IPS-NIHi11 (cell line): ENCODE measurements around the gene CNTN3.

Experiments used
- DNase-seq: peaks from one replicate; pipeline ENCODE4 v3.0.0; 2012; ENCODE audit warnings: mixed read lengths, low spot score

CNTN3 gene

DNA sequence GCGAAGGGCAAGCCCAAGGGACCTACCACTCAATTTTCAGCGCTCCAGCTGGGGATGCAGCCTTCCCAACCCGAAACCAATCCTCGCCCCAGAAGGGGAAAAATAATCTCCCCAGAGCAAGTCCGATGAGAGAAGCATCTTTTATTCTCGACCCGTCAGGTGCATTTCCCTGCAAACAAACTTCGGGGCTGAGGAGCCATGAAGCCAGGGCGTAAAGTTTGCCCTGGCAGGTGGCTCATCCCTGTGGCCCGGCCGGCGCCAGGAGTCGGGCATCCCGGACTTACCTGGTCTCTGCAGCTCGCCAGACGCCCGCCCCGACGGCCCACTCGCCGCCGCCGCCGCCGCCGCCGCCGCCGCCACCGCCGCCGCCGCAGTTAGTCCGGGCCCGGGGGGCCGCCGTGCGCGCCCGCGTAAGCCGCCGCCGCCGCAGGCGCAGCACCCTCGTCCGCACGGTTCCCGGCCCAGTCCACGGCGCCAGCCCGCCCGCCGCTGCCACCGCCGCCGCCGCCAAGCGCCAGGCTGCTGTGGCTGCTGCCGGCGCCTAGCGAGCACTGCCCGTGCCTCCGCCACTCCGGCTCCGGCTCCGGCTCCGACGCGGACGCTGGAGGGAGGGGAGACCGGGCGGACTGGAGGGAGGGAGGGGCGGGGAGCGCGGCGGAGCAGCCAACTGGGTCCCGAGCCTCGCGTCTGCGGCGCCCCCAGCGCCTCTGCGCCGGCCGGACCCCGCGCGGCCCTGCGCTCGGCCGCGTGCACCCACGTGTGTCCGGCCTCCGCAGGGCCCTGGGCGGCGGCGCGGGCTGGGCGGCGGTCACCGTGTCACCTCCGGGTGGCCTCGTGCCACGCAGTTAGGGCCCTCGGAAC, at the start of gene CNTN3:
Gene CNTN3 (minus strand): TSS at position 553 of the 861 bp plus-strand sequence. CDS start 93,547 bp downstream, outside the sequence.
- peak; percentile 78 for DNase-seq

DNA sequence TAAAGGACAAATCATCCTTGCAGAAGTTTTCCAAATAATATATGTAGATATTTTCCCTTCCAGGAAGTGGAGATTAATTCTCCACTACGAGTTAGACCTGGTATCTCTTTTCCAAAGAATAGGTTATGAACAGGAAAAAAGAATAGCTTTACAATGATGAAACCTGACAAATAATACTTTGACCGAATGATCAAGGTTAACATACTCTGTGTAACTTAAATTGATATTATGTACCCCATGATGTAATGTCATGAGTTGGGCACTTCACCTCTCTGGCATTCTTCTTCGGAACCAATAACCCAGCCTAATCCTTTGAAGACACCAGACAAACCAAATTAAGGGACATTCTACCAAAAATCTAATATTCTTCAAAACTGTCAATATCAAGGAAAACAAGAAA, 48.7 kb upstream of the CNTN3 start:
- no peak for DNase-seq

DNA sequence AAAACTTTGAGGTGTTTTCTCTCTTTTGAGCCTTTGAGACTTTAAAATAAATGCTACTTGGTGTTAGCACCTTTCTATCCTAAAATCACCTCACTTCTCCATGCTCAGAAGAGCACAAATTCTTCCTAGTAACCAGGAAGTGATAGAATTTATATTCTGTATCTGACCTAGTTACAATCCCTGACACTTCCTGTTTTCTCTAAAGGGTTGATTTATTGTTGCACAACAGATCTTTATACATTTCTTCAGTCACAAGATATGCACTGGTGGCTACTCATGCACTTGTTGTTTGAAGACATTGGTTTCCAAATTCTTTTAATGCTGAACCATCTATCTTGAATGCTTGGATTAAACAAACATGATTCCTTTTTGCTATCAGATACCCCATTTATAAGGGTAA, 47.2 kb upstream of the CNTN3 start:
- DNase-seq, result no peak

DNA sequence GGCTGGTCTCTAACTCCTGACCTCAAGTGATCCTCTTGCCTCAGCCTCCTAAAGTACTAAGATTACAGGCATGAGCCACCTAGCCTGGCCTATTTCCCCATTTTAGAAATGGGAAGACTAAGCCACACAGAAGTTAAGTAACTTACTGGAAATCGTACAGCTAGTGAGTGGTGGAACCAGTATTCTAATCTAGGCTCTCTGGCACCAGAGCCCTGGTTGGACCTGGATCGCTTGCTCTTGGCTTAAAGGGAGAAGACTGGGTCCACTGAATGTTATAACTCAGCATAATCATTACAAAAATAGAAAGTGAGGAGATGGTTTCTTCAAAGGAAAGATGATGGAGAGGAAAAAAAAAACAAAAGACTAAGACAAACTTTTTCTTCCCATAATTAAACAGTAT, 37.4 kb upstream of the CNTN3 start:
- DNase-seq, result no peak

DNA sequence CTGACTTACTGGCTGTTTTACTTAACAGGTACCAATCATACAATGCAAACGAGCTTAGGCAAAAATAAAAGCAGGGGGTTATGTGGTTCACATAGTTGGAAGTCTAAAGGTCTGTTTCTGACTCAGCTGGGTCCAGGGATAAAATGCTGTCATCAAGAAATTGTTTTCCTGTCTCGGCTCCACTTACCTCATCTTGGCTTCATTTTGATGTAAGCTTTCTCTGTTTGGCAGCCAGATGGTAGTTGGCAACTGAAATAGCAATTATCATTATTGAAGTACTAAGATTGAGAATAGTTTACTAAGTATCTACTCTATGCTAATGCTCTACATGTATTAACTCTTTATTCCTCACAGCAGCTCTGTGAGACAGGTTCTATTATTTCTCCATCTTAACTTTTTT, 36.8 kb upstream of the CNTN3 start:
- no peak for DNase-seq

DNA sequence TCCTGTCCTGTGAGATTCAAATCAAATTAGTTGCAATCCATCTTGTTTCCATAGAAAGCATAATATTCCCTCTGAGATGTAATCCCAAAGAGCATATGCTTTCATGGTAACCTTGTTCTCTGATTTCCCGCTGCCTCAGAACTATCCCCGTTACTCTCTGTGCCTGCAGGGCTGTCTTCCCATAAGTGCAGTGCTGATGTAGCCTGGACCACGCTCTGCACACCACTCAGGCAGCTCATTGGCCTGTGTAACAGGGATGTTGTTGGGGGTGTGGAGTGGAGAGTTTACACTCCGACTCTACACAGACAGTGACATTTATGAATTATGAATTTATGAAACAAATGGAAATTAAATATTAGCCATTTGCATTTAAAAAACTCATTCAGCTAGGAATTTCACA, 33.6 kb upstream of the CNTN3 start:
- no peak for DNase-seq

DNA sequence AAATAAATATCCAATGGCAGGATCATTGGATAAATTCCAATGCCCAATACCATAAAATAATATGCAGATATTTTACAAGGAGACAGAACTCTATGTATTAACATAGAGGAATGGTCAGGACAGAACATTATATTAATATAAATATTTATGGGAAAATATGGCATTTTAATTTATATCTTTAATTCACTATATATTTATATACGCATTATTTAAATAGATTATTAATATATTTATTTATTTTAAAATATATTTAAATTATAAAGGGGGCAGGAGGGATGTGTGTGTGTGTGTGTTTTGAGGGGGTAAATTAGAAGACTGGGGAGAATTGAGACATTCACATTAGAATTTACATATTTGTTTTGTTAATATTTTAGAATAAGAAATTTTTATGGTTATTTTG, 31.6 kb upstream of the CNTN3 start:
- no peak for DNase-seq

DNA sequence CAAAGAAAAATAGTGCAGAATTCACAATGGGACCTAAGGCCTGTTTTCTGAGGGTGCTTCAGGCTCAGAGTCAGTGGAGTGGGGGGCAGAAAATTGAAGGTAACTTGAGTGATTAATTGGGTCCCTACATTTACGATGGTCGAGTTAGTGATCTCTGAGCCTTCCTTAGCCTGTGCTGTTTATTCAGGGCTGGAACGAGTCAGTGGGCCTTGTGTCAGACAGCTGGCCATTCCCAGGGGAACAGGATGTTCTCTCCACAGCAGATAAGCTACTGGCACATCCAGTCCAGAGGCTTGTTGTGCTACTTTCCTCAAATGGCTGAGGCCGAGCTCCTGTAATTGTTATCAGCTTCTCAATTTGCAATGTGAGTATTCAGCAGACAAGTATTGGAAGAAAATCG, 29.2 kb upstream of the CNTN3 start:
- no peak for DNase-seq

DNA sequence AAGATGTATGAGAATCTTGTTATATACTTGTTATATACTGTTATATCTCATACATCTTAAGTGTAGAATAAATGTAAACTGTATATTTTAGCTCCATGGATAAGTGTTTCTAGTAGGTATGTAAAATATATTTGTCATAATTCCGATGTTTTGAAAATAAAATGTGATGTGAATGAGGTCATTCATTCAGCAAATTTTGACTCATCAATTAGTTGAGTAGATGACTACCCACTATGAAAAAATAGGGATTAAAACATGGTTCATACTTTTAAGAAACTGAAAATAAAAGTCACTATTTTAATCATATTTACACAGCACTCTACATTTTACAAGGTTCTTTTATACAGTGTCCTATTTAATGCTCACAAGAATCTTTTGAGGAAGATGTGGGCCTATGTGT, 28.4 kb upstream of the CNTN3 start:
- DNase-seq, result no peak

DNA sequence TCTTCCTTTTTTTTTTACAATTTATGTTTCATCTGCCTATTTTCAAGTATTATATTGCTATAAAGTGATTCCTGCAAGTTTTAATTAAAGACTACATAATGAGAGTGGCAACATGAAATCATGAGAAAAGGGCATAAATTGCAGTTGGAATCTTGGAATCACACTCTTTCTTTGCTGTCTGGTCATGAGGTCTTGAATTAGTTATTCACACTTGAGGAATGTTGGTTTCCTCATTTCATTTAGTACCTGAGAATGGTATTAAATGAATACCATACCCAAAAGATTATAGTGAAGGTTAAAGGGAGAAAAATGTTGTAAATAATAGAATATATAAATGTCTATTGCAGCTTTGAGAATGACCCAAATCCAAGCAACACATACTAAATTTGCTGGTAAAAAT, 25.8 kb upstream of the CNTN3 start:
- no peak for DNase-seq

DNA sequence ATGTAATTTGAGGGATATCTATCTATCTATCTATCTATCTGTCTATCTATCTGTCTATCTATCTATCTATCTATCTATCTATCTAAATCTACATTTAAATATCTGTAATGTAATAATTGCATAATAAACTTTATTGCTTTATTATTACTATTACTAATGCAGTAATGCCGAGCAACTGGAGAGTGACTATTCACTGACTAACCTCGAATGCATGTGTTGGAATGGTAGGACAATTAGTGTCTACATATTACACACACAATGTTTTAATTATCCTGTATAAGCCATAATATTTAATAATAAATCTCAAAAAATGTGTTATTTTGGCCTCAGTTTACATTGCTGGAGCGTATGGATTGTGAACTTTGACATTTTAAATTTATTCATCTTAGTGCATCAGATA, 25.2 kb upstream of the CNTN3 start:
- DNase-seq, result no peak

DNA sequence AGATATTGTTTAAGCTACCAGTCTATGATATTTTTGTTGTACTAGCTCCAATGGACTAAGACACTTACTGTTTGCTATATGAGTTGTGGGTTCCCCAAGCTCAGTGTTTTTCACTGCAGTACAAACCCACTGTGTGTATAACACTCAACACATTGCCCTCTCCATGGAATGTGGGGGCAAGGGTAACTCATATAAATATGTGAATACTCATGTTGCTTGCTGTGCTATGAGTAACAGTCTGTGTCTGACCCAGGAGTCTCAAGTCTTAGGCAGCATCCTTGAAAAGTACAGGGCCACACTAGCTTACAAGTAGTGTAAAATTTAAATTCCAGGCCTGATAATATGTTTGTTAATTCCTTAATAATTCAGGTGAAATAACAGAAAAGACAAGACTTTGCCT, 22.5 kb upstream of the CNTN3 start:
- DNase-seq, result no peak

DNA sequence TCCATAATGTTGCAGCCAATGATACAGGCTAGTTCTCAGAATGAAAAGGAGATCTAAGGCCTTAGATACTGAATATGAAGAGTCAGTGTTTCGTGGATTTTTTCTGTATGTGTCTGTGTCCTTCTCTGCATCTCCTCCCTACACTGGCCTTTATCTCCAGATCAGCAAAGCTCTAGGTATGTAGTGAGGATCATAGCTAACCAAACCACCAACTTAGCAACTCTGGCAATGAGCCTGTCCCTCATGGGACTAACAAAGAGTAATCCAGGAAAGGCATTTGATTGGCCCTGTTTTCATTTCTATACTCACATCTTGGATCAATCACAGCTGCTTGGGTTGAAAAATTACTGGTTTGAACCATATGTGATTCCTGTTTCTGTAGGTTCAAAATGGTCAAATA, 18.6 kb upstream of the CNTN3 start:
- DNase-seq, result no peak

DNA sequence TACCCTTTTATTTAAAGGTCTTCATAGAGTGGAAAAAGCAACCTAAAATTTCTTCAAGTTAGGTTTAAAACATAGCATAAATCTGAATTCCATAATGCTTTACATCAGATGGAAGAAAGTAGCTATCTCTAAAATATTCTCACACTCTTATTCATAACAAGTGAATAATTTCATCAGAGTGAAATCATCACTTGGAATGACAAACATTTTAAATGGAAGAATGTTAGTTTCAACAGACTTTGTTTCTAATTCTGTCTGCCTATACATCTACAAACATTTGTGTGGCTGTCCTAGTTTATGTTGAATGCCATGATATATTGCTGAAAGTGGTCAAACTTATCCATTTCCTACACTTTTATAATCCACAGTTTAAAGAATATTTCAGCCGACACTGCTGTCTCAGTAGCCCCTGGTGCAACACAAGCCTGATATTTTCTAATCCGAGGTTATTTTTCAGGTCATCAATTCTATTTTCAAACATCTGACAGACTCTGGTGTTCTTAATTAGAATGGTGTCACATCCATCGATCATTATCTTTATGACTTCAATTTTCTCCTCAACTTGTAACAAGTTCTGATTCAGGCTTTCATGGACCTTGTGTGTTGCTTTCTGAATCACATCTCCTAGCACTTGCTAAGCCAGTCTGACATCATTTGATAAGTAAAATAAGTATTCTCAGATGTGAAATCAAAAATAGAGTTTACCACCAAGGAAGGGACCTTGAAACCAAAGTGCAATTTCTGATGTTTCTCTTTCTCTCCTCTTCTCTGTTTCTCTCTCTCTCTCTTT, 17.1 kb upstream of the CNTN3 start:
- DNase-seq, result no peak

DNA sequence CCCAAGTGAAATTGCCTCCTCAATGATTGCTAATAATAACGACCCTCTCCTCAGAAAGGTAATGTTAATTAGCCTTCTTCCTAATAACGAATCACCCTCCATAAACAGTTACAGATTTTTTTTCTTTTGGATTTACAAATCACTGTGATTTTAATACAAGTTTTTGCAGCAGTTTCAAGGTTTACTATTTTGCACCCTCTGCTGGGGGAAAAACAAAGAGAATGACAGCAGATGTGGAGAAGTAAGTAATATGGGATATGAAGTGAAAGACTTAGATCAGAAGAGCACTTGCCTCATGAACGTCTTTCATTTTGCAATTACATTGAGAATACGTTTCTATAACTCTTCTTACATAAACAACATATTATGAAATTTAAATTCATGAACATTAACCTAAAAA, 16.1 kb upstream of the CNTN3 start:
- no peak for DNase-seq

DNA sequence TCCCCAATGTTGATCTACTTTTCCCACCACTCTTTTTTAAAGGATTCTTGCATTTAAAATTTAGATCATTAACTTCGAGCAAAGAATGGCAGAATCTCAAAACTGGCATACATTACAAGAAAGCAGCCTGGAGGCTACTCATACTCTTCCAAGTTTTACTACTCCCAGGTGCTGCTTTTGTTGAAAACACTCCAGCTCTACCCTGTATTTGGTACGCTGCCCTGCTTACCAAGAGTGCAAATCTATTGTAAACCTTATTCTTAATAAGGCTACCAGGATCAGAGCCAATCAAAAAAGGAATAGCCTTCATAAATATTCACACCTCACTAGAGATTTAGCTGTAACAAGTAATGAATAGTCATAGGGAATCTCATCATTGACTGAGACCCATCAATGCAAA, 11.6 kb upstream of the CNTN3 start:
- no peak for DNase-seq

DNA sequence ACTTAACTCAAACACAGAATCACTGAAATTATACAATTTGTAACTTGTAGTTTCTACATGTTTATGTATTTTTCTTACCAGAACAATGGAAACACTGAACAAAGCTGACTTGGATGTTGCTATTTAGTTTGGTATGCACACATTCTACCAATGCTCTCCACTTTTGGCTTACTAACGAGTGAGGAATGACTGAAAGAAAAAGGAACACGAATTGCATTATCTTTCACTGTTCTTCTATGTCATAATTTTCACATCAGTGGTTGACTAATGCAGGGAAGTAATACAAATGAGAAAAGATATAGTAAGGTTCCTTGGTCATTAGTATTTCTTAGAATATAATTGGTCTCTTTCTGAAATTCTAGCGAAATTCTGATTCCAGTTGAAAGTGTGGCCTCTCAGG, 9.8 kb upstream of the CNTN3 start:
- DNase-seq, result no peak

DNA sequence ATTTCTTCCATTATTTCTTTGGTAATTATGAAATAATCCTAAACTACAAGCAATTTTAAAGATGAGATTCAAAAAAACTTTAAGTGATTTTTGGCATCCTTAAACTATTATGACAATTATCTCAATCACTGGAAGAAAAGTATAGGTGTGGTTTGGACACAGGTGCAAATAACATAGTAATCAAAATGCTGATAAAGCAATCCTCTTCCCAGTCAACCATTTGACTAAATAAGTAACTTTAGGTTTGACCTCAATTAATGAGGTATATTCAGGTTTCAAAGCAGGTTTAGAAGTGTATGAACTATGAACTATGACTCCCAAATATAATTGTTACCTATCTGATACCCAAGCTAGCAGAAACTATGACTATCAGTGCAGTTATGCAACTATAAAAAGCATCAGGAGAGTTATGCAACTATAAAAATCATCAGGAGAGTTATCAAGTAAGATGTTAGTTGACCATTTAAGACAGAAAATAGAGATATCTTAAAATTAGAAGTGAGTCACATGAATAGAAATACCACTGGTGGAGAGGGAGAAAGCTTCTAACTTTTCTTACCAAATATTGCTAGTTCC, 8.9 kb upstream of the CNTN3 start:
- DNase-seq, result no peak

DNA sequence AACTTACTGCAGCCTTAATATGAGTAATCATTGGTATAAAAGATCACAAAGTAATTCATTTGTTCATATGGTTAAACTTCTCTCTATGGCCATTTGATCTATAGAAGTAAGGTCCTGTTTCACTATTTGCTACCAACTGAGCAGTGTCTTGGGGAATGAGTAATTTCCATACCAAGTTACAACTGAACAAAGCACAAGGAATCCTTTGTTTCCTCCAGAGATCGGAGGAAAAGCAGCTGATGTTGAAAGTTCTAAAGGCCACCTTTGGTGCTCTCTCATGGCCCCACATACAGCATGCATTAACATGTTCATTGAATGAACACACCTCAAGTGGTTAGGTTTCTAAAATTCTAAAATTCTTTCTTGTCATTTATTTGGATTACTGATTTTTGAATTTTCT, 7.1 kb upstream of the CNTN3 start:
- no peak for DNase-seq

DNA sequence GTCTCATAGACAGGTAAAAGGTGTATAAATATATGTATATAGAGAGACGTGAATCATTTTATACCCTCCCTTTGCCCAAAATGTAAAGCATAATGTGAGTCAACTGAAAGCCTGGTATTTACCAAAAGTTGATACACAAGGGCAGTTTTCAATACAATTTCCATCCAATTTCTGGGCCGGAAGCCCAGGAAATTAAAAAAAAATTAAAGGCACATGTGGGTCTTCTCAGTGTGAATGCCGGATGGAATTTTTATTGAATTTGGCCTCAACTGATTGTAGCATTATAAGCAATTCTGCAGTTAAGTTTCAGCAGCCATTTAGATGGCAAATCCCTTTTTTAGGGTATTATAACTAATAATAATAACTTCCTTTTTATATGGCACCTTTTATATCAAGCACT, 3.3 kb upstream of the CNTN3 start:
- DNase-seq, result no peak

DNA sequence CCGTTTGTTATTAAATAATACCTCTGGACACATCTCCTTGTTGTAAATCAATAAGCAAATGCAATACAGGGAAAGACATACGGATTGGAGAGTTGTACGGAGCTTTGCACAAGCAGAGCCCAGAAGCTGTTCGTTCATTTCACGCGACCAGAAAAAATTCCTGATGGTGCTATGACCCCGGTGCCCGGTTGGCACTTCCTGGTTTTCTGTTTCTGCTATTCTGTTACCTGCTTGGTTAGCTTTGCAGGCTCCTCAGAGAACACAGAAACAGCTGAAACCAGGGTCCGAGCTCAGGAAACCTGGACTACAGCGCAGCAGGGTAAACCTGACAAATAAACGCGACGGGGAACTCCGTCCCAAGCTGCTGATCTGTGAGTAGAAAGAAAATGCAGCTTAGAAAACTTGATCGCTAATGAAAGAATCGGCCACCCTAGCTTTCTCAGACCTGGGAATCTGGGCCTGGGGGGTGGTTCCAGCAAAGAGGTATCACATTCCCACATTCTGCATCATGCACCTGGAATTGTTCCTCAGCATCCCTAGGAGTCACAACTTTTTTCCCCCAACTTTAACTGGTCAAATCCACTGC, 845 bp downstream of the CNTN3 start:
- DNase-seq, result no peak

DNA sequence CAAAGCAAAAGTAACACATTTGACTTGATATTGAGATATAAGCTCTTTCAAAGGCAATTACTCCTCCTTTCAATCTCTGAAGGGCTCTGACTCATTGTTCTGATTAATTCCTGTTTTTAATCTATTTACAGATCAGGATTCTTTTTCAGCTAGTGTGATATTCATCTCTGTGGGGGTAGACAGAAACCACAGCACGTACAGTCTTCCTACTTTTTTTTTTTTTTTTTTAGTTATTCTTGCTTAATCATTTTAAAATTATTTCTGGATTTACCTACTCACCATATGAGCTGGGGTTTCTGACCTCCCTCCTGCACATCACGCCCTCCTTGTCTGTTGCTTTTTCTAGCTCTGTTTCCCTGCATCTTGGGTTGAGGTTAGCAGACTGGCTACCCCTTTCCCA, 1.4 kb downstream of the CNTN3 start:
- DNase-seq, result no peak

DNA sequence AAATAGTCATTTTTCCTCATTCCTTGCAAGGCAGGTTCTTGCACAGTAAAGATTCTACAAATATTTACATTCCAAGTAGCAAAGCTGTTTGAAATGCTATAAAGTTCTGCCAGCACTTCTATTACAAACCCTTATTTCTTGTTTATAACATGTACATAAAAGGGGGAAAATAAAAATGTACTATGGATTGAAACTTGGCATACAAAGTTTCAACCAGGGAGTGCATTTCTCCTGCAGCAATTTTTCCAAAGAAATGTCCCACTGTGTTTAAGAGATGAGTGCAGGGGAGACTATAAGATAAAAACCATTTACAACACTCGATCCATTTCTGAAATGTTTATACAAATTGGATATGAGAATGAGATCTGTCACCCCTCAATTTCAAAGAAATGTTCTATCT, 3.3 kb downstream of the CNTN3 start:
- no peak for DNase-seq
